ENCODE results near the gene STRC.
"Not testable (repeated sequence)": the region's sequence is repeated elsewhere in the genome, so short reads cannot be mapped to it uniquely, and the experiment has no call there.

Gene STRC

GRCh38 chr15:43618700-43619099 lies at the start of gene STRC:
TSS of gene STRC (minus strand) at chr15:43618800. CDS start at chr15:43618722, 78 bp downstream.
- not testable (repeated sequence) for DNase-seq (ENCODE audit: low spot score)

GRCh38 chr15:43666177-43666576 lies 47.6 kb upstream of the STRC start:
- DNase-seq (ENCODE audit: low spot score), result not testable (repeated sequence)

DNA sequence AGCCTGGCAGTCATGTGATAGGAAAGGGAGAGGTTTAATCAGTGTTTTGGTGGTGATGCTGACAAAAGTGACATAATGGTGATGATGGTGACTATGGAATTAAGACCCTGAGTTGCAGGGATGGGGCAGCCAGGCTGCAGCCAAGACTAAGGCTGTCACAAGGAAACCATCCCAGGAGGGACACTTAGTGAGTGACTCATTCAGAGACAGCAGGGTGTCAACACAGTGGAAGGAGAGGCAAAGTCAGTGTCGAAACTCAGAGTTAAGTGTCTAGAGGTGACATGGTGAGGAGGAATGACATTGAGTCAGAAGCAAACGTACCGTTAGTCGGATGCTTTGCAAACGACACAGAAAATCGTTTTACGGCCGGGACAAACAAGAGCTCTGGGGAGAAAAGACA lies 44.7 kb upstream of the STRC start:
- DNase-seq (ENCODE audit: low spot score), result not testable (repeated sequence)

DNA sequence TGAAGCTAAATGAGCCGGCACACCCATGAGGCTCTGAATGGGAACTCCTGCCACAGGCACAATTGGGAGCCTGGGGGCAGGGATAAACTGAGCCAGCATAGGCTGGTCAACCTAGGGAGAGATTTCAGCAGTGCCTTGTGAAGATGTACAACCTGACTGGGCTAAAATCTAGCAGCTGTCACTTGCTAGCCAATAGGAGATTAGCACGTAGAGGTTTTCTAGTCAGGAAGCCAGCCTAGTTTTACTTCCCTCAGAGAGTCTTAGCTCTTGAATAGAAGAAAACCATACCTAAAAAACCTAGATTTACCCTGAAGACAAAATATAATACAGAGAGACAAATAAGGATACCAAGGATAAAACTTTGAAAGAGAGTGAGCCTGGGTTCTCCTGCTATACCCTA lies 43.7 kb upstream of the STRC start:
- DNase-seq (ENCODE audit: low spot score), result not testable (repeated sequence)

GRCh38 chr15:43659727-43660126 lies 41.1 kb upstream of the STRC start:
- DNase-seq (ENCODE audit: low spot score), result not testable (repeated sequence)

- DNase-seq (ENCODE audit: low spot score), result not testable (repeated sequence)
Observed at GRCh38 chr15:43649430-43649926, 30.9 kb upstream of the STRC start.

DNA sequence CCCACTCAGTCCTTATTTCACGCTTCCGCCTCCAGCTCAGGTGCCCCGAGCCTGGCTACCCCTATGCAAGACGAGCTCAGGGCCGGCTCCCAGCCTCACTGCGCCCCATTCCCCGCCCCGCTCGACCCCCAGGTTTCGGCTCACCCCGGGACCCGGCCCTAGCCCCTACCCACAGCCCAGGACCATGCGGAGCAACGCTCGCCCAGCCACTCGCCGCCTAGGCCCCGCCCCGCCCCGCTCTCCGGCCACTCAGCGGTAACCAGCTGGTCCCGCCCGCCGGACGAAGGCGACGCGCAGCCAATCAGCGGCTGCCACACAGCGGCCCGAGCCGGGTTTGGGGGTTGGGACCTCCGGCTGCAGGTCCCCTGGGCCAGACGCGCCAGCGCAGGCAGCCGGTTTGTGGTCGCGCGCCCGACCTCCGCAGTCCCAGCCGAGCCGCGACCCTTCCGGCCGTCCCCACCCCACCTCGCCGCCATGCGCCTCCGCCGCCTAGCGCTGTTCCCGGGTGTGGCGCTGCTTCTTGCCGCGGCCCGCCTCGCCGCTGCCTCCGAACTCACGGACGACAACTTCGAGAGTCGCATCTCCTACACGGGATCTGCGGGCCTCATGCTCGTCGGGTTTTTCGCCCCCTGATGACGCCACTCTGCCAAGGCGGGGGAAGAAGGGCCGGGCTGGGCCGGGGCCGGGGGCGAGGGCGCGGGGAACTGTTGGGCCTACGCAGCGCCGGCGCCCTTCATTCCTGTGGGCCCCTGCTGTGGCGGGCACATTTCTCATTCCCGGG lies 30.2 kb upstream of the STRC start, which contains the start of gene CATSPER2:
Gene CATSPER2, minus strand, starts transcription at position 196 of the 781 bp plus-strand sequence. CDS start 783 bp downstream, outside the sequence.
- DNase-seq (ENCODE audit: low spot score), result no peak

DNA sequence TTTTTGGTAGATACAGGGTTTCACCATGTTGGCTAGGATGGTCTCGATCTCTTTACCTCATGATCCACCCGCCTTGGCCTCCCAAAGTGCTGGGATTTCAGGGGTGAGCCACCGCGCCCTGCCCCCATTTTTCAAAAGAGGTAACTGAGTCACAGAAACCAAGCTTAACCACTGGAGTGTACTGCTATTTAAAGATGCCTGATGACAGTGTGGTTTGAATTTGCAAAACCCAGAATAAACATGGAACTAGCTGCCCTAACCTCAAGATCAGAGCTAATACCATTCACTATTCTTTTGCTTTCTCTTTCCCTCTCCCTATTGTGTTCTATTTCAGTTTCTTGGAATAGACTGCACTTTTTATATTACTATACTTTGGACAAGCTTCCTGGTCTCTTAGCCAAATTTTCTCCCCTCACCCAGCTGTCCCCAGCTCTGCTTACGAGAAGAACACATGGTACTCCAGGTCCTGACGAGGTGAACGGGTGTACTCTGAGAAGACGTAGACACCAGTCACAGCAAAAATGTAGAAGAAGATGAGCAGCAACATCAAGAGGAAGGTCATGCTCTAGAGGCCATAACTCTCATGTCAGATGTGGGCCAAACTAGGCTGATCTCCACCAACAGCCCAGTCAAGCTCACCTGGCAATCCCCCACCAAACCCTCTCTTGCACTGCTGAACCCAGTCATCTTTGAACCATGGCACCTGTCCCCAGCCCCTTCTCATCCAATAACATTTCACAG lies 20.0 kb upstream of the STRC start:
- DNase-seq (ENCODE audit: low spot score), result not testable (repeated sequence)

DNA sequence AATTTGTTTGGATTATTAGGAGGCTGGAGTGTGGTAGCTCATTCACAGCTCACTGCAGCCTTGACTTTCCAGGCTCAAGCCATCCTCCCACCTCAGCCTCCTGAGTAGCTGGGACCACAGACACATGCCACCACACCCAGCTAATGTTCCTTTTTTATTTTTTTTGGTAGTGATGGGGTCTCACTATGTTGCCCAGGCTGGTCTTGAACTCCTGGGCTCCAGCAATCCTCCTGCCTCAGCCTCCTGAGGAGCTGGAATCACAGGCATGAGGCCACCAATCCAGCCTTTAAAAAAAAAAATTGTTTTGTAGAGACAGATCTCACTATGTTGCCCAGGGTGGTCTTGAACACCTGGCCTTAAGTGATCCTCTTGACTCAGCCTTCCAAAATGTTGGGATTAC lies 8.3 kb upstream of the STRC start:
- not testable (repeated sequence) for DNase-seq (ENCODE audit: low spot score)

DNA sequence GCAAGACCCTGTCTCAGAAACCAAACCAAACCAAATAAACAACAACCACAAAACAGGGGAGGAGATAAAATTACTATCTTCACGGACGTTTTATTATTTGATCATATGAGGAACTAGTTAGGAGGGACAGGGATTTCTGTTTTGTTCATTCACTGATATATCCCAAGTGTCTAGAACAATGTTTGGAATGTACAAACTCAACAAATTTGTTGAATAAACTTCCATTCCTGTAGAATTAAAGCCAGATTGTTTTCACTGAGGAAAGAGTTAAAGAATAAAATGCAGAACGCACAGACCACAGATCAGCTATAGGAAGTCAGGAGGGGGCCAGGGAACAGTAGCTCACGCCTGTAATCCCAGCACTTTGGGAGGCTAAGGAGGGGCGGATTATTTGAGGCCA lies 6.5 kb upstream of the STRC start:
- peak; percentile 6 for DNase-seq (ENCODE audit: low spot score)

DNA sequence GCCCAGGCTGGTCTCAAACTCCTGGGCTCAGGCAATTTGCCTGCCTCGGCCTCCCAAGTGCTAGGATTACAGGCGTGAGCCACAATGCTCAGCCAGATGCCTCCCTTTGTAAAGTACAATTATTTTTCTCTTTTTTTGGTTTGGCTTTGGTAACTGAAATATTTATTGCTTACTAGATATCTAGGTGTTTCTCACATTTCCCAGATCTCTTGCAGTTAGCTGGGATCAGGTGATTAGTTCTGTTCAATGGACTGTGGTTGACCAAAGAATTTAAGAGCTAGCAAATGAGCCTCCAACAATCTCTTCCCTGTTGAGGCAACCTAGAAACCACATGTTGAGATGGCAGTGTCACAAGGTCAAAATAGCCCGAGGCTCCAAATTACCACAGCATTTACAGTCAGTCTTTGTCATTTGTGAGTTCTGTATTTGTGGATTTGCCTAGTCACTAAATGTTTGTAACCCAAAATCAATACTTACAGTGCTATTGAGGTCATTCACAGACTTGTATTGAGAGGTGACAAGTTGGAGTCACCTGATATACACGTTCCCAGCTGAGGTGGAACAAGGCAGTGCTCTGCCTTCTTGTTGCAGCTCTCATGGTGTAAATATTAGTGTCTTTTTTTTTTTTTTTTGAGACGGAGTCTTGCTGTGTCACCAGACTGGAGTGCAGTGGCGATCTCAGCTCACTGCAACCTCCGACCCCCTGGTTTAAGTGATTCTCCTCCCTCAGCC lies 3.6 kb upstream of the STRC start:
- DNase-seq (ENCODE audit: low spot score), result not testable (repeated sequence)

- DNase-seq (ENCODE audit: low spot score), result not testable (repeated sequence)
Observed at GRCh38 chr15:43617750-43618149, 850 bp downstream of the STRC start.

GRCh38 chr15:43602233-43602632 lies 16.4 kb downstream of the STRC start:
- DNase-seq (ENCODE audit: low spot score), result not testable (repeated sequence)

- not testable (repeated sequence) for DNase-seq (ENCODE audit: low spot score)
Observed at GRCh38 chr15:43600200-43600599, 18.4 kb downstream of the STRC start.

DNA sequence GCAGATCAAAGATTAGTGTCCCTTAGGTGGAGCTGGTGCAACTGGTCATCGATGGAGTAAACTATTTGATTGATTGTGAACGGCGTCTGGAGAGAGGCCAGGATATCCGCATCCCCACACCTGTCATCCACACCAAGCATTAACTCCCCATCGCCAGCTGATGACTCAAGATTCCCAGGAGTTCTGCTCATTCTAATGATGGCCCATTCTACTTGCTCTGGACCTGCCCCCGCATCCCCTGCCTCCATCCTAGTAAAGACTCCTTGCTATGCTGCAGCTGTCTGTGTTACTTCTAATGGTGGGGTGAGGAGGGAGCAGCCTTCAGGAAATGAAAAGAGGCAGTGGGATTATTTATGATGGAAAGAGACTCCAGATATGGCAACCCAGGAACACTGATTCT lies 19.5 kb downstream of the STRC start:
- DNase-seq (ENCODE audit: low spot score), result not testable (repeated sequence)

DNA sequence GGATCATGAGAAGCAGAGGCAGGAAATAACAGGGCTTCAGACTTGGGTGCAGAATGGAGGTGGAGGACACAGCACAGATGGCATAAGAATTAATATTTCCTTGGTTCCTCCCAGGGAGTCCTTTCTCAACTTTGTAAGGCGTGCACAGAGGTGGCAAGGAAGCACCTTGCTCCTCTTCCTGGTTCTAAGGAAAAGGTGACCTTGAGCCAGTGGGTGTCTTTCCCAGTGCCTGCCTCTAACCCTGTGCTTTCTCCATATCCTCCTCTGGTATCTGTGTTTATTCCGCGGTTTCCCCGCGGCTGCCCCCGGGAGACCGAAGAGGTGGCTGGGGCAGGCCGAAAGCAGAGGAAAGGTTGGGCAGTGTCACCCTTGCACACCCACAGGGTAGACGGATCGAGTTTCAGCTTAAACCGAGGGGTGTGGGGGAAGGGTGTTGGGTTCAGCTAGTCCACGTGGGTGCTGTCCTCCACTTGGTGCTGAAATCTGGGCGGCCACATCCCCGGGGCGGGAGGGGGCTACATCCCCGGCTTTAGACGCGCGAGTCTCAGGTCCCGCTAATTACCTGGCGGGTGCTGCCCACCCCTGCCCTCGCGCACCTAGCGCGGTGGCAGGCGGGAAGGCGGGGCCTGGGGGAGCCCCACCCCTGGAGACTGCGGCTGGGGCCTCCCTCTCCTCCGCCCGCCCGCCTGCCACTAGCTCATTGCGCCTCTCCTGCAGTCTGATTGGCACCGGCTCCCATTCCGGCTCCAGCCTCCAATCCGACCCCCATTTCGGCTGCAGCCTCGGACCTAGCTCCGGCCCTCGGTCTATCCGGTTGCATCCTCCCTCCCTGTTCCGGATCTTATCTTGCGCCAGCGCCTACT lies 25.0 kb downstream of the STRC start, which contains the start of gene CKMT1B:
Gene CKMT1B, plus strand, starts transcription at position 700 of the 863 bp plus-strand sequence. CDS start 192 bp downstream, outside the sequence.
- not testable (repeated sequence) for DNase-seq (ENCODE audit: low spot score)

GRCh38 chr15:43592841-43593240 lies 25.8 kb downstream of the STRC start:
- DNase-seq (ENCODE audit: low spot score), result not testable (repeated sequence)

GRCh38 chr15:43589778-43590466 lies 28.7 kb downstream of the STRC start, which contains the start of gene PPIP5K1:
TSS of gene PPIP5K1 (minus strand) at chr15:43590208. CDS start at chr15:43584504, 5,704 bp downstream.
- DNase-seq (ENCODE audit: low spot score), result not testable (repeated sequence)

DNA sequence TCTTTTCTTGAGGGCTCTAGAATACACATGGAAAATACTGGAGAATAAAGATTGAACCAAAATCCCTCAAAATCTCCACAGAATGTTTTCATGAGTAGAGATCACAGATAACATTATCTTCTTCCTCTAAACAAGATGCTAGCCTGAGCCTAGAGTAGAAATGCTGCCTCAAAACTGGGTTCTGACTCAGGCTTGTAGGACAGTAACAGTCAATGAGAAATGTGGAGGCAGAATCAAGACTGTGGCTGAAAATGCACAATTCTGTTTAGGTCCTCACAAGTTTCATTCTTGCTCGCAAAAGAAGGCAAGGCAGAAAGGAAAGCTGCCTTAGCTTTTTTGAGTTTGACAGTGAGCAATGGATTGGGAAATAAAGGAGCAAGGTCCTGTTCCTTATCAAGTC lies 44.0 kb downstream of the STRC start:
- not testable (repeated sequence) for DNase-seq (ENCODE audit: low spot score)

DNA sequence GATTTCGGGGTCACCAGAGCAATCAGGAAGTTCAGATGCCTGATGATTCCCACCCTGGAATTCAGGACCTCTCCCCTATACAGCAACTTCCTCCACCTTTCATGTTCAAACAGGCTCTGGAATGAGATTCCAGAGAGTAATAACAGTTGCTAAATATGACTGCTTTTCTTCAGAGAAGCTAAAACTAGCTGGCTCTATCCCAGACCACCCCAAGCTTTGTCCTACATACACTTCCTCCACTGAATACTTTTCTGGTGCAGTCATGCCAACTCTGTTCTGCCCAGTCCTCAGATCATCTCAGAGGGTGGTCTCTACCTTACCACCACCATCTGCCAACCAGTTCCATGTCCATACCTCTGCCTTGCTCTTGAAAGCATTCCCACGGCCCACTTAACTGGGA lies 52.0 kb downstream of the STRC start:
- not testable (repeated sequence) for DNase-seq (ENCODE audit: low spot score)

All from hepatic stellate cell (primary cell).